Hepatocyte (in vitro differentiated cells): ENCODE data around the gene SIM2. TPM values are rescaled to one million over a fixed set of nuclear protein-coding genes. Genes with fewer than 3 reads are reported as not detected.

Experiments
- DNase-seq: peaks from one replicate; pipeline ENCODE4 v3.0.0-alpha.2; 2016; ENCODE audit warnings: low spot score
- H2AFZ ChIP-seq: fragments of 200-600 bp; sonication (generic); 2 replicates; pipeline ENCODE4 v1.6.0; 2016; ENCODE audit warnings: antibody characterized with exemption, mild to moderate bottlenecking
- H3K27ac ChIP-seq: fragments of 200-600 bp; sonication (generic); 2 replicates; pipeline ENCODE4 v1.5.1; 2016; ENCODE audit warnings: mild to moderate bottlenecking
- H3K27me3 ChIP-seq: fragments of 200-600 bp; sonication (generic); 2 replicates; pipeline ENCODE4 v1.6.1; 2016
- H3K36me3 ChIP-seq: fragments of 200-600 bp; sonication (generic); replicated peaks from 2 replicates; pipeline ENCODE4 v1.5.1; 2016; ENCODE audit warnings: low read depth; ENCODE audit not compliant: insufficient read depth
- H3K4me1 ChIP-seq: fragments of 200-600 bp; sonication (generic); 2 replicates; pipeline ENCODE4 v1.5.1; 2016; ENCODE audit warnings: mild to moderate bottlenecking, moderate library complexity; ENCODE audit not compliant: insufficient read depth
- H3K4me2 ChIP-seq: fragments of 200-600 bp; sonication (generic); 2 replicates; pipeline ENCODE4 v1.6.0; 2016
- H3K4me3 ChIP-seq: fragments of 200-600 bp; sonication (generic); 2 replicates; pipeline ENCODE4 v1.5.1; 2016; ENCODE audit warnings: mild to moderate bottlenecking
- H3K79me2 ChIP-seq: fragments of 200-600 bp; sonication (generic); 2 replicates; pipeline ENCODE4 v1.6.0; 2017; ENCODE audit warnings: mild to moderate bottlenecking
- H3K9me2 ChIP-seq: fragments of 200-600 bp; sonication (generic); replicated peaks from 2 replicates; pipeline ENCODE4 v1.6.0; 2017; ENCODE audit warnings: mild to moderate bottlenecking; ENCODE audit not compliant: insufficient read depth
- H3K9me3 ChIP-seq: fragments of 200-600 bp; sonication (generic); 2 replicates; pipeline ENCODE4 v1.5.1; 2016; ENCODE audit warnings: low read depth, mild to moderate bottlenecking
- H4K20me1 ChIP-seq: fragments of 200-600 bp; sonication (generic); 2 replicates; pipeline ENCODE4 v1.6.0; 2016; ENCODE audit warnings: mild to moderate bottlenecking; ENCODE audit not compliant: insufficient read depth, poor library complexity, severe bottlenecking
- EZH2 ChIP-seq: fragments of 200-600 bp; sonication (generic); IDR thresholded peaks from 2 replicates; pipeline ENCODE4 v1.6.1; 2016; ENCODE audit warnings: antibody characterized with exemption, mild to moderate bottlenecking, borderline replicate concordance
- EZH2phosphoT487 ChIP-seq: fragments of 200-600 bp; sonication (generic); IDR thresholded peaks from one replicate; pipeline ENCODE4 v1.6.1; 2018; ENCODE audit warnings: antibody characterized with exemption, mild to moderate bottlenecking, low read depth, moderate library complexity; ENCODE audit not compliant: unreplicated experiment, severe bottlenecking
- WGBS: methylation state at CpG from one replicate; pipeline ENCODE4 v1.1.6; 2016; ENCODE audit warnings: low lambda C conversion rate; ENCODE audit errors: missing lambda C conversion rate; 5-methylcytosine and 5-hydroxymethylcytosine counted together
- polyA plus RNA-seq: library from polyadenylated mRNA; unstranded; fragments of >200 nt; fragmentation: Nextera tagmentation; extraction: Ambion mirVana; gene quantifications from 2 replicates; pipeline ENCODE4 v1.2.1, GENCODE V29; 2016
- total RNA-seq: library from RNA; depleted of rRNA; stranded (reverse); fragments of >200 nt; gene quantifications from 2 replicates; pipeline ENCODE4 v1.2.3, GENCODE V29; 2014
- TF ChIP-seq, protein P1 (sequence below): fragments of 200-600 bp; sonication (generic); IDR thresholded peaks from 2 replicates; pipeline ENCODE4 v1.5.1; 2016; ENCODE audit warnings: antibody characterized with exemption, mild to moderate bottlenecking; ENCODE audit not compliant: poor library complexity

SIM2 gene
- total and polyA plus RNA-seq, 2 experiments from 2014 or later: 0.20 to 0.35 TPM

DNA sequence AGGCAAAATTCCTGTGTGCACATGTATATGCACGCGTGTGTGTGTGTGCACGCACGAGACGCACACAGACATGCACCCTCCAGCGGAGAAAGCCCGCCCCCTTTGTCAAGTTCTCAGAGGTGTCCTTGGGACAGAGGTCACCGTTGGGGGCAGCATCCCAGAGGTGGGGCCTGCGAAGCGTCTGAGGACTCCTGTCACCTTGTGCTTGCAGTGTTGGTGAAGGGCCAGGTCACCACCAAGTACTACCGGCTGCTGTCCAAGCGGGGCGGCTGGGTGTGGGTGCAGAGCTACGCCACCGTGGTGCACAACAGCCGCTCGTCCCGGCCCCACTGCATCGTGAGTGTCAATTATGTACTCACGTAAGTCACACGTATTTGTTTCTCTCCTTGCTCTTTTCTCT, 42.6 kb downstream of the SIM2 start:
- no peak overlapping the region for H3K27ac ChIP-seq
- H3K79me2 ChIP-seq: no peaks in the 10 kb centered on the region
- H2AFZ ChIP-seq: no peak overlapping the region
- H3K36me3 ChIP-seq: no peaks in the 10 kb centered on the region
- H3K4me3 ChIP-seq: no peak overlapping the region
- 89% methylated on average over 21 of the region's 21 CpGs for WGBS
- no peaks in the 10 kb centered on the region for H3K9me2 ChIP-seq
- H3K27me3 ChIP-seq: no peaks in the 10 kb centered on the region
- TF ChIP-seq EZH2phosphoT487 (no peak), EZH2 (no peak)
- TF ChIP-seq, protein P1, sequence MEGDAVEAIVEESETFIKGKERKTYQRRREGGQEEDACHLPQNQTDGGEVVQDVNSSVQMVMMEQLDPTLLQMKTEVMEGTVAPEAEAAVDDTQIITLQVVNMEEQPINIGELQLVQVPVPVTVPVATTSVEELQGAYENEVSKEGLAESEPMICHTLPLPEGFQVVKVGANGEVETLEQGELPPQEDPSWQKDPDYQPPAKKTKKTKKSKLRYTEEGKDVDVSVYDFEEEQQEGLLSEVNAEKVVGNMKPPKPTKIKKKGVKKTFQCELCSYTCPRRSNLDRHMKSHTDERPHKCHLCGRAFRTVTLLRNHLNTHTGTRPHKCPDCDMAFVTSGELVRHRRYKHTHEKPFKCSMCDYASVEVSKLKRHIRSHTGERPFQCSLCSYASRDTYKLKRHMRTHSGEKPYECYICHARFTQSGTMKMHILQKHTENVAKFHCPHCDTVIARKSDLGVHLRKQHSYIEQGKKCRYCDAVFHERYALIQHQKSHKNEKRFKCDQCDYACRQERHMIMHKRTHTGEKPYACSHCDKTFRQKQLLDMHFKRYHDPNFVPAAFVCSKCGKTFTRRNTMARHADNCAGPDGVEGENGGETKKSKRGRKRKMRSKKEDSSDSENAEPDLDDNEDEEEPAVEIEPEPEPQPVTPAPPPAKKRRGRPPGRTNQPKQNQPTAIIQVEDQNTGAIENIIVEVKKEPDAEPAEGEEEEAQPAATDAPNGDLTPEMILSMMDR: no peak
- DNase-seq: no peak
- H4K20me1 ChIP-seq: no peaks in the 10 kb centered on the region
- H3K4me2 ChIP-seq: no peak overlapping the region
- H3K9me3 ChIP-seq: no peaks in the 10 kb centered on the region
- H3K4me1 ChIP-seq: no peaks in the 10 kb centered on the region

DNA sequence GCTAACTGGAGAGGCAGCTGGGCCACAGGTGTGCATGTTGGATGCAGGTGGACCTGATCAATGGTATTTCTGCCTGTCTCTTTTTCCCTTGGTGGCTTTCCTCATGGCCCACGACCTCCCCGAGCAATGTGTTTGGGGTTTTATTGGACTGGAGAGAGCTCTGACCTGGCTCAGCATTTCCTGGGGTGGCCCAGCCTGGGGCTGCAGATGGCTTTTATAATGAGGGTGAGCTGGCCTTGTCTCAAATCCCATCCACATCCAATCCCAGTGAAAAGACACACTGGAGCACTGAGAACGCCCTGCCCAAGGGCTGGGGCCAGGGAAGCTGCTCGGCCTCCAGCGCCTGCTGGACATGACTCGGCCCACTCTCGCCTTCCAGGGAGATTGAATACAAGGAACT, 44.1 kb downstream of the SIM2 start:
- no peak for DNase-seq
- Histone ChIP-seq H3K4me1 (no peaks in the 10 kb centered on the region), H4K20me1 (no peaks in the 10 kb centered on the region), H3K36me3 (no peaks in the 10 kb centered on the region), H3K27me3 (peaks cover 7% of the 10 kb centered on the region), H3K27ac (no peak overlapping the region), H2AFZ (no peak overlapping the region), H3K4me2 (no peak overlapping the region), H3K9me3 (no peaks in the 10 kb centered on the region), H3K4me3 (no peak overlapping the region), H3K9me2 (no peaks in the 10 kb centered on the region), H3K79me2 (no peaks in the 10 kb centered on the region)
- WGBS: 98% methylated on average over 7 of the region's 7 CpGs
- TF ChIP-seq EZH2 (no peak), EZH2phosphoT487 (no peak)
- TF ChIP-seq, protein P1: no peak

- DNase-seq: no peak
- no peak overlapping the region for H3K4me3 ChIP-seq
- WGBS: 97% methylated on average over 9 of the region's 9 CpGs
- H4K20me1 ChIP-seq: no peaks in the 10 kb centered on the region
- H3K79me2 ChIP-seq: no peaks in the 10 kb centered on the region
- no peaks in the 10 kb centered on the region for H3K9me2 ChIP-seq
- H3K27ac ChIP-seq: no peak overlapping the region
- peaks cover 9% of the 10 kb centered on the region for H3K27me3 ChIP-seq
- no peak overlapping the region for H2AFZ ChIP-seq
- no peak overlapping the region for H3K4me2 ChIP-seq
- no peaks in the 10 kb centered on the region for H3K9me3 ChIP-seq
- no peaks in the 10 kb centered on the region for H3K4me1 ChIP-seq
- TF ChIP-seq EZH2phosphoT487 (no peak), EZH2 (no peak)
- TF ChIP-seq, protein P1: no peak
- no peaks in the 10 kb centered on the region for H3K36me3 ChIP-seq
Measured at GRCh38 chr21:36743446-36743845, 44.5 kb downstream of the SIM2 start.

DNA sequence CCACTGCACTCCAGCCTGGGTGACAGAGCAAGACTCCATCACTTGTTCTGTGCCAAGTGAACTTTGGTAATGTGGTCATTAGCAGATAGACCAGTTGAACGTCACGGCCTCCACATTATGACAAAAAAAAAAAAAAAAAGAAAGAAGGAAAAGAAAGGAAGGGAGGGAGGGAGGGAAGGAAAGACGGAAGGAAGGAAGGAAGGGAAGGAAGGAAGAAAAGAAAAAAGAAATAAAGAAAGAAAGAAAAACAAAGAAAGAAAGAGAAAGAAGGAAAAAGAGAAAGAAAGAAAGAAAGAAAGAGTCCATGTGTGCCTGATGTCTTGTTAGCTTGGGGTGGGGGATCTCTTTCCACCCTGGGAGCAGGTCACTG, 45.3 kb downstream of the SIM2 start:
- no peak overlapping the region for H3K4me2 ChIP-seq
- H3K36me3 ChIP-seq: no peaks in the 10 kb centered on the region
- H3K27ac ChIP-seq: no peak overlapping the region

More for the DNA sequence above, 45.3 kb downstream of the SIM2 start:
- Histone ChIP-seq H2AFZ (no peak overlapping the region), H3K9me2 (no peaks in the 10 kb centered on the region), H3K27me3 (peaks cover 9% of the 10 kb centered on the region), H3K79me2 (no peaks in the 10 kb centered on the region), H3K9me3 (no peaks in the 10 kb centered on the region), H4K20me1 (no peaks in the 10 kb centered on the region), H3K4me1 (no peaks in the 10 kb centered on the region), H3K4me3 (no peak overlapping the region)
- DNase-seq: no peak
- TF ChIP-seq EZH2phosphoT487 (no peak), EZH2 (no peak)
- TF ChIP-seq, protein P1: no peak
- 93% methylated on average over 2 of the region's 3 CpGs for WGBS
